Inflammatory macrophage treated with lipopolysaccharide for 4 hours (primary cell): ENCODE results near the gene VIPR2.

ENCODE experiments used
- DNase-seq: peaks from one replicate; pipeline ENCODE4 v3.0.0-alpha.2; 2020

The VIPR2 gene

GRCh38 chr7:159156436-159157245, 12.0 kb upstream of the VIPR2 start:
- no peak for DNase-seq

DNA sequence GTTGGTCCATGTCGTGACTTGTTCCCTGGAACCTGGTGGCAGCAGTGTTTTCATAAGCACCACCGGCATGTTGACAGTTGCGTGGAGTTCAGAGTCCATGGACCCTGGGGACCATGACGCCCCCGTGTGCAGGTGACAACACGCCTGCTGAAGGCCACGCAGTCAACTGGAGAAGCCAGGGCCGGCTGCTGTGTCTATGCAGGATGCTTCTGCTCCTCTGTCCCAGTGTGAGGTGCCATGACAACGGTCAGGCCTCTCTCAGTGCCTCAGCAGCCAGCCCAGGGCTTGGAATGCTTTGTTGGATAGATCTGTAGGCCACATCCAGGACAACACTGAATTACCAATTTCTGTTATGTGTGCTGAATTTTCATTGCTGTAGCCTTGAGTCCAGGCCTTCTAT, 10.7 kb upstream of the VIPR2 start:
- DNase-seq = no peak

- DNase-seq = no peak
These were observed 9.6 kb upstream of the VIPR2 start for GRCh38 chr7:159154243-159154642.

- DNase-seq = no peak
These were observed 8.8 kb upstream of the VIPR2 start for GRCh38 chr7:159153511-159153910.

DNA sequence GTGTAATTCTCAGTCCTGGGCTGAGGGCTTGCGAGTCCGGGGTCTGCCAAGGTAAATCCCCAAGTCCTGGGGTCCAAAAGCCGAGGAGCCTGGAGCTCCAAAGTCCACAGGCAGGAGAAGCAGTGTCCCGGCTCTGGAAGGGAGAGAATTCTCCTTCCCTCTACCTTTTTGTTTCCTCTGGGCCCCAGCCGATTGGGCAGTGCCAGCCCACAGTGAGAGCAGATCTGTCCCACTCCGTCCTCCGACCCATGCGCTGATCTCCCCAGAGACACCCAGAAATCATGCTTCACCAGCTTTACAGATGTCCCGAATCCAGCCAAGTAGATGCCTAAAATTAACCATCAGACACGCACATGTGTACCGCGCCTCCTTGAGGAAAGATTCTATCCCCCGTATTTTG, 8.1 kb upstream of the VIPR2 start:
- DNase-seq = no peak

DNA sequence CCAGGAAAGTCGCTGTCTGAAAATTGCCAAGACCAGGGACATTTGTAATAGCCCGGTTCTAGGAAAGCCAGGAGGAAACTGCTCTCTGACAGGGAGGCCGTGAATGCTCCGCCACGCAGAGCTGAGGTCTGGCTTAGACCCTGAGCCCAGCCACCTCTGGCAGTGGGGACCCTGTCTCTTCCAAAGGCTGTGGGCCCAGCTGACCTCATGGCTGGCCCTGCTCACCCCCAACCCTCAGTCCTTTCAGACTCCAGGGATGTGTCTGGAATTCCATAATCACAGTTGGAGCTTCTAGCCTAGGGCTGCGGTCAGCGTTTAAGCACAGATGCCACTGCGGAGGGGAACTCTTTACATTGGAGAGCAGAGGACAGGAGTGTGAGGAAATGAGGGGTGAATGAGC, 6.6 kb upstream of the VIPR2 start:
- DNase-seq = no peak

DNA sequence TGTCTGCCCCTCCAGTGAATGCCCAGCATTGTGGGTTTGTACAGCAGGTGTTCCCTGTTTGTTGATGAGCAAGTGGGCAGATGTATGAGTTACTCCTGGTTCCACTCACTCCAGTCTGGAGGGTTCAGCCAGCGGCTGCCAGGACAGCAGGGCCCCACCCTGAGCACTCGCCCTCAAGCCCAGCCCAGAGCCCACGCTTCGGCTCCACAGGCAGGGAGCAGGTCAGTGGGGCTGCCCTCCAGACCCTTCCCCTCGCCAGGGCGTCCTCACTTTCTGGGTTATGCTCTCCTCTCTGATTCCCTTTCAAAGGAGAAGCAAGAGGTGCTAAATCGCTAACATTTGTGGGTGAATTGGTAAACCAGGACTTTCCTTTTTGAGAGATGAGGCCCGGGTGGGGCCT, 4.8 kb upstream of the VIPR2 start:
- no peak for DNase-seq

- DNase-seq = no peak
These were observed 4.0 kb upstream of the VIPR2 start for GRCh38 chr7:159148430-159149395.

DNA sequence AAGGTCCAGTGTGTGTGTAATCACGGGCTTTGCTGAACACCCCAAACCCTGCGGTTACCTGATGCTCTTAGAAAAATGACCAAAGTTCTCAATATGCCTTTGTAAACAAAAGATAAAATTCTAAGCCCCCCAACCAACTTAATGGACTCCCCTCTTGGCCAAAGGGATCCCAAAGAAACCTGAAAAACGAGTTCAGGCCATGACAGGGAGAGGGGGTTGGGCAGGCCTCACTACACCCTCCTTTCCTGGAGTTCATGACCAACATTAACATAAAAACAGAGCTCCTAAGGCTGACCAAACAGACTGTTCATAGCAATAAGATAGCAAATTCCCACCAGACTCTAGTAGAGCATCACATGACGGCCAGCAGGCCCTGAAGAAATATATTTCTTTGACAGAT, 3.0 kb upstream of the VIPR2 start:
- no peak for DNase-seq

- no peak for DNase-seq
These were observed 2.6 kb upstream of the VIPR2 start for GRCh38 chr7:159147246-159147645.

DNA sequence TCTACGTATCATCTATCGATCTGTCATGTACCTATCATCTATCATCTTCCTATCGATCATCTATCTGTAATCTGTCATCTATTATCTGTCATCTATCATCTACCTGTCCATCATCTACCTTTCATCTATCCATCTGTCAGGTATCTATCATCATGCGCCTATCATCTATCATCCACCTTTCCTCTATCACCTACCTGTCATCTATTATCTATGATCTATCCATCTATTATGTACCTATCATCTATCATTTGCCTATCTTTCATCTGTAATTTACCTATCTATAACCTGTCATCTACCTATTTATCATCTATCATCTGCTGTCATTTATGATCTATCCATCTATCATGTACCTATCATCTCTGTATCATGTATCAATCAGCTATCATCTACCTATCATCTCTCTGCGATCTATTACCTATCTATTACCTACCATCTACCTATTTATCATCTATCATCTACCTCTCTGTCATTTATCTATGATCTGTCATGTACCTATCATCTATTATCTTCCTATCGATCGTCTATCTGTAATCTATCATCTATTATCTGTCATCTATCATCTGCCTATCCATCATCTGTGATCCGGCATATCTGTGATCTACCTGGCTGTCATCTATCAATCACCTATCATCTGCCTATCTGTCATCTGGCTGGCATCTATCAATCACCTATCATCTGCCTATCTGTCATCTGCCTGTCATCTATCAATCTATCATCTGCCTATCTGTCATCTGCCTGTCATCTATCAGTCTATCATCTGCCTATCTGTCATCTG, 1.6 kb upstream of the VIPR2 start:
- DNase-seq = no peak

DNA sequence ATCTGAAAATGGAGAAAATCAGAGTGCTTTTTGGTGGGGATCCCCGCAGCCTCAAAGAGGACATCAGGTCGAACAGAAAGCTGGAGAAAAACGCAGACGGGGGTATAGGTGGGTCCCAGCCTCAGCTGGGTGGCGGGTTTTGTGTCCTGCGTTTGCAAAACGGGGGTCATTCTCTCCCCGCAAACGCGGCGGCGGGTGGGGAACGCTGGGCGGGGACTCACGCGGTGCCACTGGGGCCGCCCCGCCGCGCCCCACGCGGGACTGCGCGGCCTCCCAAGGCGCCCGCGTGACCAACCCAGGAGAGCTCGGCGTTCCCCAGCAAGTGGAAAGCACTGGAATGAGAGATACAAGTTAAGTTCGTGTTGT, 806 bp upstream of the VIPR2 start:
- no peak for DNase-seq

DNA sequence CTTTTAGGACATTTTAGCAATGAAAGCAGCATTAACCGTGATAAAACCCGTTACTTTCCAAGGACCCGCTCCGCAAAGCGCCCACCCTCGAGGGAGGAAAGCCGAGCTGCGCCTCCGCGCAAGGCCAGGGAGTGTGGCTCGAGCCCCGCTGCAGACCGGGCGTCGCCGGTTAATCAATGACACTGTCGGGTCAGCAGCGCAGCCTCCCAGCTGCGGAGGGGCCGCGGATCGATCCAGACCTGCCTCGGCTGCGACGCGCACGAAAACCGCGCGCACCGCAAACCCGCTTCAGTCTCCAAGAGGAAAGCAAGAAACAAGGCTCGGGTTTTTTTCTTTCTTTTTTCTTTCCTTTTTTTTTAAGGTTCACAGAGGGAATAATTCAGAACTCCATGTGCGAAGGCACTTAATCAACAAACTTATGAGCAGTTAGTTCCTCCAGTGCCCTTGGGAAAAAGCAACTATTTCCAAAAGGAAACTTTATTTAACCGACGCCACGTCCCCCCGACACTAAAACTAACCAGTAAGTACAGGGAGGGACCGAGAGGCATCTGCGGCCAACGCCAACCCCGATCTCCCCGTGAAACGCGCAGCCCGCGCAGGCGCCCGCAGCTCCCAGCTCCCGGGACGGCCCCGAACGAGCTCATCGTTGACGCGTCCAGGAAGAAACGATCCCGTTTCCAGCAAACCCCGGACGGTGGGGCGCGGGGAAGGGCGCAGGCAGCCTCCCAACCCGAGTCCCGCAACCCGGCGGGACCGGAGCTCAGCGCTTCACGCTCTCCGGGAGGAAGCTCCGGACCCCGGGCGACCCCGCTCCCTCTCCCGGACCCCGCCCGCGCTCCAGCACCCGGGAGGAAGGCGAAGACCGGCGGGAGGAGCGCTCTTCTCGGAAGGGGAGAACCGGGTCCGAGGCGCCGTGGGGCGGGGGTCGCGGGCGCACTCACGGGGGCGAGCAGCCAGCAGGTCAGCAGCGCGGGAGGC, 598 bp downstream of the VIPR2 start:
- DNase-seq = no peak

DNA sequence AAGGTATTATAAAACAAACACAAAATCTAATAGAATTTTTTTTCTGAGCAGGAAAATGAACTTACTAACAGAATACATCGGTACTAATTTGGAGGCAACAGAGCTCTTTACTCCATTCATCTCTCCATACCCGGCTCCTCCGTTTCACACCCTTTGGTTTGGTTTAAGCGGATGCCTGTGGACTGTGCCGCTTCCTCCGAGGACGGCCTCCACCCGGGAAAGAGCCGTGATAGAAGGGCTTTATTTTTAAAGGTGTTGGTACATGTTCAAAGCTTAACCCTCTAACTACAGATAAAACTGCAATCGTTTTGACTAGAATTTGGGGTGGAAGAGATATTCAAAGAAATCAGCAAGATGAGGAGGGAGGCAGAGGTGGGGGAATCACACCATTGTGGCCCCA, 1.9 kb downstream of the VIPR2 start:
- no peak for DNase-seq

- DNase-seq = no peak
These were observed 2.5 kb downstream of the VIPR2 start for GRCh38 chr7:159142199-159142598.

DNA sequence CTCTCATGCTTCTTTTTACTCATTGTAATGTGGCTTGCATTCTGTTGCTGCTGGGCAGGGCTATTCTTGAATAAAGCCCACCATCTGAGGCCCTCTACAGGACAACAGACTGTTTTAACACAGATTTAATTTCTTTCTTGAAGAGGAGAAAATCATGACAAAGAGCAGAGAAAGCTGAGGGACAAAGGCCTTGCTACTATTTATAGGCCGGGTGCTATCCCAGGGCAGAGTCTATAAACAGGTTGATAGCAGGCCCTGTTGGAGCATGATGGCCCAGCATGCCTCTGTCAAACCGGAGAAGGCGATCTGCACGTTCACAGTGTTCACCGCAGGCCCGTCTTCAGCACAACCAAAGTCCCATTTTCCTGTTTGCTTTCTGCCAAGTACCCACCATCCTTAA, 3.0 kb downstream of the VIPR2 start:
- no peak for DNase-seq

DNA sequence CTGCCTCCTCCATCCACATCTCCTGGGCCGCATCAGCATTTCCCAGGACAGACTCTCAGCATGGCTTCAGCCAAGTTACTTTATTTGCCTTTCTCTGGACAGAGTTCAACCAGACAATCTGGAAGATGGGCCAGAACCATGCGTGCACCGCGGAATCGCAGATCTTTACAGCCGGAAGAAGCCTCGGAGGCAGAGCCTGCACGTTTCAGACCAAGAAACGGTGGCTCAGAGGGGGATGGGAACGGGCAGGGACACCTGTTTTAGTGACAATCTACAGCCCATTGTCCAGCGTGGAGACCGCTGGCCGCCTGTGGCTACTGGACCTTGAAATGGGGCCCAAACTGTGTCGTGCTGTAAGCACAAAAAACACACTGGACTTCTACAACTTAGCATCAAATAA, 3.5 kb downstream of the VIPR2 start:
- no peak for DNase-seq

DNA sequence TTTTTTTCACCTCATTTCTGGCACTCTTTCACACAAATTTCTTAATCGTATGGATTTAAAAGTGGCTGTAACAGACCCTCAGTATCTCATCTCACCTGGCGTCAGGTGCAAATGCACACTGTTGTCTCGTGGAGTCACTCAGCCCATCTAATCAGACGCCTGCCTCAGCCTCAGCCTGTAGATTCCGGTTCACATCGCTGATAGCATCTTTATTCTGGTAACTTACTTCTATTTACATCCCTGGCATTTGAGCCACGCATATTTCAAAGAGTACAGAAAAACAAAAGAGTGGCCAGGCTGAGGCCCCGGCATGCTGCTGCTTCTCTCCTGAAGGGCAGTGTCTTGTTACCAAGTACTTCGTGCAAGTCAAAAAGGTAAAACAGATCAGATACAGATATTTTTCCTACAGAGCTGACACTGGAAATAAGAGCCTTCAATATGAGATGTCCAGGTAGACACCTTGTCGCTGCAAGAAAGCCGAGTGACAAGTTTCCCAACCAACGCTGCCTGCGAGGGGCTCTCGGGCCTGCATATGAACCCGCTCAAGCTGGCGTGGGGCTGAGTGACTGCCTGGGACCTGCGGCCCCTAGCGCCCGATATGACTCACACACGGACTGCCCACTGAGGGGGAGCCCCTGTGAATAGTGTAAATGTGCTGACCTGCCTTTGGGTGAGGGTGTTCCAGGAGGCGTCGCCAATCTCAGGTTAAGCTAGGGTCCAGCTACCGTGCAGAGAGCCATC, 4.3 kb downstream of the VIPR2 start:
- DNase-seq = no peak

- DNase-seq = no peak
These were observed 5.0 kb downstream of the VIPR2 start for GRCh38 chr7:159139639-159140038.

- no peak for DNase-seq
These were observed 5.5 kb downstream of the VIPR2 start for GRCh38 chr7:159139202-159139601.

DNA sequence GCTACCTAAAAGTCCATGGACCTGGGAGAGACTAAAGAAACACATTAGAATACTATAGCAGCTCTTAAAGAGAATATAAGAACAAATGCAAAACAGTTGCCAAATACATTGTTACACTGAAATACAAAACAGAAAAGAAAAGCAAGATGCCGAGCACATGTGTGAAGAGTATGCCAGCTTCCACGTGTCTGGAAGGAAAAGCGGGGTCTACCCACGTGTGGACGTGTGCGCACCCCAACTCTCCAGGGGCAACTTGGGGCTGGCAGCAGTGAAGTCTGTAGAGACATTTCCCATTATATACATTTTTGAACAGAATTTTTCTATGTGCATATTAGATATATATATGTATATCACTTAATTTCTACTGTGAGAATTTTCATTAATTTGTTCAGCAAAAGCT, 6.2 kb downstream of the VIPR2 start:
- no peak for DNase-seq
